Neural progenitor cell (in vitro differentiated cells): ENCODE measurements around the gene PGA4.

ENCODE experiments used
- CTCF ChIP-seq: fragments of 200-600 bp; sonication (generic); IDR thresholded peaks from 2 replicates; pipeline ENCODE4 v1.5.1; 2017; ENCODE audit warnings: antibody characterized with exemption, mild to moderate bottlenecking
- EZH2phosphoT487 ChIP-seq: fragments of 200-600 bp; sonication (generic); IDR thresholded peaks from 2 replicates; pipeline ENCODE4 v1.6.1; 2017; ENCODE audit warnings: antibody characterized with exemption

DNA sequence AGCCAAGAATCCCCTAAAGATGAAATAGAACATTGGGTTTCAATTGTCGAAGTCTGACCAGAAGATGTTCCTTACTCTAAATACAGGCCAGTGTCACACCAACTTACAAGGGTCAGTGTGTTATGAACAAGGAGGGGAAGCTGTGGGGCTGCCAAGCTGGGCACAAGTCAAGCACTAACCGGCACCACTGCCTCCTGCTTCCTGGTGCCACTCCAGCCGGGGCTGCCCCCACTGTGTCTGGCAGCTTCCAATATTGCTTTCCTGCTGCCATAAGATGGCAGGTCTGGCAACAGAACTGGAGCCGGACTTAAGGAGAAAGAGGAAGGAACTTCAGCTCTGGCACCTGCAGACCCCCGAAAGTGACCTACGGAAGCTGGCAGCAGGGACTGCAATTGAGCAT lies 47.2 kb upstream of the PGA4 start:
- TF ChIP-seq CTCF: no peak
- no peak for TF ChIP-seq EZH2phosphoT487
